Prostate gland (tissue), 2 donors: ENCODE data around the gene PHLPP1.

Experiments
- CTCF ChIP-seq, 4 experiments: fragments of 200-600 bp in 2 of 4; fragments of 450-650 bp in 2 of 4; sonication (generic) in 2 of 4; IDR thresholded peaks; 1 replicate in 3 of 4; 2 replicates in 1 of 4; pipeline ENCODE4 v1.5.1; 2016 to 2019; ENCODE audit warnings: antibody characterized with exemption in 4 of 4, mild to moderate bottlenecking in 2 of 4, moderate library complexity in 2 of 4
- POLR2A ChIP-seq: fragments of 450-650 bp; IDR thresholded peaks from one replicate; pipeline ENCODE4 v1.6.1; 2016; ENCODE audit warnings: antibody characterized with exemption, mild to moderate bottlenecking
- POLR2AphosphoS5 ChIP-seq: sonication (generic); formaldehyde crosslinking; IDR thresholded peaks from one replicate; pipeline ENCODE4 v1.6.1; 2017; ENCODE audit warnings: antibody characterized with exemption

GRCh38 chr18:62939926-62940325, 224.6 kb downstream of the PHLPP1 start:
- TF ChIP-seq CTCF (IDR thresholded peaks at IDR 0.05) (no peak), POLR2A (no peak), POLR2AphosphoS5 (no peak)
